Measurements from ENCODE around the gene NEK5. TPM values are rescaled to one million over a fixed set of nuclear protein-coding genes. Genes with fewer than 3 reads are reported as not detected.

NEK5 gene
- total RNA-seq, 1 donor from 2014 or later = 0.25 TPM

GRCh38 chr13:52160506-52160905 lies 31.6 kb upstream of the NEK5 start:
- no peak overlapping the region for H3K27ac ChIP-seq (replicated peaks)
- H3K9me3 ChIP-seq (replicated peaks) = no peaks in the 10 kb centered on the region
- DNase-seq = no peak
- H3K4me3 ChIP-seq = no peak overlapping the region
- H3K36me3 ChIP-seq = no peaks in the 10 kb centered on the region
- no peaks in the 10 kb centered on the region for H3K27me3 ChIP-seq (ENCODE audit: low read depth)
- TF ChIP-seq, protein P1, sequence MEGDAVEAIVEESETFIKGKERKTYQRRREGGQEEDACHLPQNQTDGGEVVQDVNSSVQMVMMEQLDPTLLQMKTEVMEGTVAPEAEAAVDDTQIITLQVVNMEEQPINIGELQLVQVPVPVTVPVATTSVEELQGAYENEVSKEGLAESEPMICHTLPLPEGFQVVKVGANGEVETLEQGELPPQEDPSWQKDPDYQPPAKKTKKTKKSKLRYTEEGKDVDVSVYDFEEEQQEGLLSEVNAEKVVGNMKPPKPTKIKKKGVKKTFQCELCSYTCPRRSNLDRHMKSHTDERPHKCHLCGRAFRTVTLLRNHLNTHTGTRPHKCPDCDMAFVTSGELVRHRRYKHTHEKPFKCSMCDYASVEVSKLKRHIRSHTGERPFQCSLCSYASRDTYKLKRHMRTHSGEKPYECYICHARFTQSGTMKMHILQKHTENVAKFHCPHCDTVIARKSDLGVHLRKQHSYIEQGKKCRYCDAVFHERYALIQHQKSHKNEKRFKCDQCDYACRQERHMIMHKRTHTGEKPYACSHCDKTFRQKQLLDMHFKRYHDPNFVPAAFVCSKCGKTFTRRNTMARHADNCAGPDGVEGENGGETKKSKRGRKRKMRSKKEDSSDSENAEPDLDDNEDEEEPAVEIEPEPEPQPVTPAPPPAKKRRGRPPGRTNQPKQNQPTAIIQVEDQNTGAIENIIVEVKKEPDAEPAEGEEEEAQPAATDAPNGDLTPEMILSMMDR (IDR thresholded peaks at IDR 0.05; ENCODE audit: borderline replicate concordance) = no peak
- intact Hi-C loops (cut with micrococcal nuclease) = no loop called here
- H3K4me1 ChIP-seq = peaks cover 54% of the 10 kb centered on the region

DNA sequence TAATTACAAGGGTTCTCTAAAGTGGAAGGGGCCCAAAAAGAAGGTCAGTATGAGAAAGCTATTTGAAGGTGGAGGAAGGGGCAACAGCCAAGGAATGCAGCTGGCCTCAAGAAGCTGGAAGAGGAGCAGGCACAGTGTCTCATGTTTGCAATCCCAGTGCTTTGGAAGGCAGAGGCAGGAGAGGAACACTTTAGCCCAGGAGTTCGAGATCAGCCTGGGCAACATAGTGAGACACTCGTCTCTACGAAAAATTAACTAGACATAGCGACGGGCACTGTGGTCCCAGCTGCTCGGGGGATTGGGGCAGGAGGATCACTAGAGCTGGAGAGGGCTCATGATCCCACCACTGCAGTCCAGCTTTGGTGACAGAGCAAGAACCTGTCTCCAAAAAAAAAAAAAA lies 31.2 kb upstream of the NEK5 start:
- DNase-seq = no peak
- TF ChIP-seq, protein P1 (IDR thresholded peaks at IDR 0.05; ENCODE audit: borderline replicate concordance) = no peak
- H3K9me3 ChIP-seq (replicated peaks) = no peaks in the 10 kb centered on the region
- peak overlapping the region; percentile 96 for H3K4me3 ChIP-seq
- no peaks in the 10 kb centered on the region for H3K27me3 ChIP-seq (ENCODE audit: low read depth)
- peaks cover 52% of the 10 kb centered on the region for H3K4me1 ChIP-seq
- intact Hi-C loops (cut with micrococcal nuclease) = no loop called here
- H3K36me3 ChIP-seq = no peaks in the 10 kb centered on the region
- peak overlapping the region; percentile 94 for H3K27ac ChIP-seq (replicated peaks)

DNA sequence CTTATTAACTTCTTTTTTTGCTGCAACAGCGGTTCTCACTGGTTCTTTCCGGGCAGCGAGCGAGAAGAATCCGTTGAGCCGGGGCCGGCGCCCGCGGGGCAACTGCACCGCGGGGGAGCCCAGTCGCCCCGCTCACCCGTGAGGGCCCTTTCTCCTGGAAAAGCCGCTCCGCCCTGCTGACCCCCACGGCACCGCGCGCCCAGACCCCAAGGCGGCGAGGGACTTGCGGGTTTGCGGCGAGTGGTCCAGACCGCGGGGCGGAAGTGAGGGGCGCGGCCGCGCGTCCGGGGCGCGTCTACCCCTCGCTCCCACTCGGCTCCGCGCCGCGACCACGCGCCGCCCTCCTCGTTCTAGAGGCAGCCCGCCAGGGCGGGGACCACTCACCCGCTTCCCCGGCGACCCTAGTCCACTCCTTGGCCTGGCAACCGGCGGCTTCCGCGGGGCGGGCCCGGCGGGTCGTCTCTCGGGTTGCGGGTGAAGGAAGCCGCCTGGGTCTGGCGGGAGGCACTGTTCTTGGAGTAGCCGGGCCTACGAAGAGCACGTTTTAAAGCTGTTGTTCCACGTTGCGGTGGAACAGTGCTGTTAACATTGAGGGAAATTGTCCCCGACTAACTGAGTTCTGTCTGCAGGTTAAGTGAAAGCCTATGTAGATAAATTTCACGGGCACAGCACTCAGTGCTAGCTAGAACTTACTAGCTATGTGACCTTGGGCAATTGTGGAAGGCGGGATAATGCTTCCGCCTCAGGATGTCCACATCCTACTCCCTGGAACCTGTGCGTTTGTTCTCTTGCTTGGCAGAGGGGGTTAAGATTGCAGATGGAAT lies 30.5 kb upstream of the NEK5 start, which contains the start of gene NEK3:
TSS of gene NEK3 (minus strand) at position 439 of the 824 bp plus-strand sequence. CDS start 3,406 bp downstream, outside the sequence.
- DNase-seq = peak; percentile 75
- H3K27ac ChIP-seq (replicated peaks) = peak within 1 kb of the TSS; percentile 94
- H3K4me3 ChIP-seq = peak within 1 kb of the TSS; percentile 96
- H3K9me3 ChIP-seq (replicated peaks) = no peaks in the 10 kb centered on the region
- intact Hi-C loops (cut with micrococcal nuclease) = no loop called here
- peaks cover 49% of the 10 kb centered on the region for H3K4me1 ChIP-seq
- no peaks in the 10 kb centered on the region for H3K27me3 ChIP-seq (ENCODE audit: low read depth)
- H3K36me3 ChIP-seq = no peaks in the 10 kb centered on the region
- TF ChIP-seq, protein P1 (IDR thresholded peaks at IDR 0.05; ENCODE audit: borderline replicate concordance) = no peak

DNA sequence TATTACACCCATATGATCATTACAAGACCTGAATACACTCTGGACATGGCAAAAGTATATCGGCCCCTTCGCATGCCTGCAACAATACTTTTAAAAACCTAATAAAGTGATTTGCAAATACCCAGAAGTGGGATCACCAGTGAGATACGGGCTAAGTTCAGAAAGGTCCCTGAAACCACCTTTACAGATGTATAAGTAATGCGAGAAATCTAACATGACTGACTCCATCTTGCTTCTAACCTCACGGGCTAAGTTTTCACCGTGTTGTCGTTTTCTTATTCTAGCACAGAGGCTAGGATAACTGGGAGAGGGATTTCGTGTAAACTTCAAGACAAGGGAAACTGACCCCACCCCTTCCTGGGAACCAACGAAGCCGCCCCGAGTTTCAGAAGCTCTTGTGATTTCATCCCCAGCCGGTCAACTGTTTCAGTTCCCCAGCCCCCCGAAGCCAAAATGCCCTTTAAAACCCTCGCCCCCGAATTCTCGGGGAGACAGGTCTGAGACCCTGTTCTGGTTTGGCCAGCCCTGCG lies 29.8 kb upstream of the NEK5 start:
- Histone ChIP-seq H3K4me3 (peak overlapping the region; percentile 96), H3K27me3 (ENCODE audit: low read depth) (no peaks in the 10 kb centered on the region), H3K9me3 (replicated peaks) (no peaks in the 10 kb centered on the region), H3K36me3 (peaks cover 3% of the 10 kb centered on the region), H3K27ac (replicated peaks) (peak overlapping the region; percentile 94), H3K4me1 (peaks cover 49% of the 10 kb centered on the region)
- intact Hi-C loops (cut with micrococcal nuclease) = no loop called here
- TF ChIP-seq, protein P1 (IDR thresholded peaks at IDR 0.05; ENCODE audit: borderline replicate concordance) = no peak
- peak; percentile 51 for DNase-seq

GRCh38 chr13:52156724-52157261 lies 27.9 kb upstream of the NEK5 start:
- Histone ChIP-seq H3K27me3 (ENCODE audit: low read depth) (no peaks in the 10 kb centered on the region), H3K4me3 (no peak overlapping the region), H3K9me3 (replicated peaks) (no peaks in the 10 kb centered on the region), H3K27ac (replicated peaks) (no peak overlapping the region), H3K36me3 (peaks cover 13% of the 10 kb centered on the region), H3K4me1 (peaks cover 33% of the 10 kb centered on the region)
- TF ChIP-seq, protein P1 (IDR thresholded peaks at IDR 0.05; ENCODE audit: borderline replicate concordance) = no peak
- no peak for DNase-seq
- intact Hi-C loops (cut with micrococcal nuclease) = no loop called here
